DOHH2 (cell line): Measurements from ENCODE around the gene CTTNBP2.

ENCODE experiments used
- EZH2phosphoT487 ChIP-seq: fragments of 200-600 bp; sonication (generic); IDR thresholded peaks from 2 replicates; pipeline ENCODE4 v1.6.1; 2017; ENCODE audit warnings: borderline replicate concordance, mild to moderate bottlenecking, antibody characterized with exemption, low read length, moderate library complexity, mixed read lengths
- TF ChIP-seq, protein P1 (sequence below): fragments of 200-600 bp; sonication (generic); IDR thresholded peaks from one replicate; pipeline ENCODE4 v1.5.1; 2014; ENCODE audit warnings: antibody characterized with exemption, mild to moderate bottlenecking, low read depth, low read length; ENCODE audit not compliant: poor library complexity, severe bottlenecking

GRCh38 chr7:117858712-117859111, 14.5 kb downstream of the CTTNBP2 start:
- TF ChIP-seq, protein P1, sequence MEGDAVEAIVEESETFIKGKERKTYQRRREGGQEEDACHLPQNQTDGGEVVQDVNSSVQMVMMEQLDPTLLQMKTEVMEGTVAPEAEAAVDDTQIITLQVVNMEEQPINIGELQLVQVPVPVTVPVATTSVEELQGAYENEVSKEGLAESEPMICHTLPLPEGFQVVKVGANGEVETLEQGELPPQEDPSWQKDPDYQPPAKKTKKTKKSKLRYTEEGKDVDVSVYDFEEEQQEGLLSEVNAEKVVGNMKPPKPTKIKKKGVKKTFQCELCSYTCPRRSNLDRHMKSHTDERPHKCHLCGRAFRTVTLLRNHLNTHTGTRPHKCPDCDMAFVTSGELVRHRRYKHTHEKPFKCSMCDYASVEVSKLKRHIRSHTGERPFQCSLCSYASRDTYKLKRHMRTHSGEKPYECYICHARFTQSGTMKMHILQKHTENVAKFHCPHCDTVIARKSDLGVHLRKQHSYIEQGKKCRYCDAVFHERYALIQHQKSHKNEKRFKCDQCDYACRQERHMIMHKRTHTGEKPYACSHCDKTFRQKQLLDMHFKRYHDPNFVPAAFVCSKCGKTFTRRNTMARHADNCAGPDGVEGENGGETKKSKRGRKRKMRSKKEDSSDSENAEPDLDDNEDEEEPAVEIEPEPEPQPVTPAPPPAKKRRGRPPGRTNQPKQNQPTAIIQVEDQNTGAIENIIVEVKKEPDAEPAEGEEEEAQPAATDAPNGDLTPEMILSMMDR, result no peak
- TF ChIP-seq EZH2phosphoT487, result no peak
